ENCODE measurements around the gene BTRC.
A peak's percentile ranks its signal among the peaks of the same experiment; 100 is the strongest.

Gene BTRC

GRCh38 chr10:101446071-101446470, 92.1 kb downstream of the BTRC start:
- no peak for DNase-seq (ENCODE audit: low read depth)

- no peak for DNase-seq (ENCODE audit: low read depth)
These were observed 93.0 kb downstream of the BTRC start for GRCh38 chr10:101446947-101447346.

GRCh38 chr10:101447477-101447876, 93.5 kb downstream of the BTRC start:
- DNase-seq (ENCODE audit: low read depth) = no peak

GRCh38 chr10:101450277-101451080, 96.5 kb downstream of the BTRC start:
- DNase-seq (ENCODE audit: low read depth) = no peak

- no peak for DNase-seq (ENCODE audit: low read depth)
These were observed 97.3 kb downstream of the BTRC start for GRCh38 chr10:101451261-101451660.

GRCh38 chr10:101451667-101452069, 97.7 kb downstream of the BTRC start:
- DNase-seq (ENCODE audit: low read depth) = no peak

- no peak for DNase-seq (ENCODE audit: low read depth)
These were observed 98.2 kb downstream of the BTRC start for GRCh38 chr10:101452176-101452575.

GRCh38 chr10:101452593-101452992, 98.6 kb downstream of the BTRC start:
- no peak for DNase-seq (ENCODE audit: low read depth)

GRCh38 chr10:101453318-101453717, 99.4 kb downstream of the BTRC start:
- DNase-seq (ENCODE audit: low read depth) = no peak

- no peak for DNase-seq (ENCODE audit: low read depth)
These were observed 100.1 kb downstream of the BTRC start for GRCh38 chr10:101453791-101454718.

- DNase-seq (ENCODE audit: low read depth) = no peak
These were observed 104.9 kb downstream of the BTRC start for GRCh38 chr10:101458869-101459268.

GRCh38 chr10:101464082-101464481, 110.1 kb downstream of the BTRC start:
- DNase-seq (ENCODE audit: low read depth) = no peak

- no peak for DNase-seq (ENCODE audit: low read depth)
These were observed 110.6 kb downstream of the BTRC start for GRCh38 chr10:101464599-101464998.

- no peak for DNase-seq (ENCODE audit: low read depth)
These were observed 112.3 kb downstream of the BTRC start for GRCh38 chr10:101466016-101466912.

GRCh38 chr10:101467286-101467770, 113.4 kb downstream of the BTRC start:
- DNase-seq (ENCODE audit: low read depth) = peak; percentile 63

GRCh38 chr10:101468159-101468558, 114.2 kb downstream of the BTRC start:
- DNase-seq (ENCODE audit: low read depth) = no peak

- no peak for DNase-seq (ENCODE audit: low read depth)
These were observed 122.4 kb downstream of the BTRC start for GRCh38 chr10:101476383-101476782.

GRCh38 chr10:101478956-101479355, 125.0 kb downstream of the BTRC start:
- DNase-seq (ENCODE audit: low read depth) = no peak

- DNase-seq (ENCODE audit: low read depth) = no peak
These were observed 127.3 kb downstream of the BTRC start for GRCh38 chr10:101481256-101481655.

- DNase-seq (ENCODE audit: low read depth) = no peak
These were observed 128.6 kb downstream of the BTRC start for GRCh38 chr10:101482568-101482967.

- DNase-seq (ENCODE audit: low read depth) = no peak
These were observed 130.3 kb downstream of the BTRC start for GRCh38 chr10:101484175-101484745.

All from fibroblast of the conjunctiva (primary cell).